Measurements from ENCODE around the gene SLC4A1.

DNA sequence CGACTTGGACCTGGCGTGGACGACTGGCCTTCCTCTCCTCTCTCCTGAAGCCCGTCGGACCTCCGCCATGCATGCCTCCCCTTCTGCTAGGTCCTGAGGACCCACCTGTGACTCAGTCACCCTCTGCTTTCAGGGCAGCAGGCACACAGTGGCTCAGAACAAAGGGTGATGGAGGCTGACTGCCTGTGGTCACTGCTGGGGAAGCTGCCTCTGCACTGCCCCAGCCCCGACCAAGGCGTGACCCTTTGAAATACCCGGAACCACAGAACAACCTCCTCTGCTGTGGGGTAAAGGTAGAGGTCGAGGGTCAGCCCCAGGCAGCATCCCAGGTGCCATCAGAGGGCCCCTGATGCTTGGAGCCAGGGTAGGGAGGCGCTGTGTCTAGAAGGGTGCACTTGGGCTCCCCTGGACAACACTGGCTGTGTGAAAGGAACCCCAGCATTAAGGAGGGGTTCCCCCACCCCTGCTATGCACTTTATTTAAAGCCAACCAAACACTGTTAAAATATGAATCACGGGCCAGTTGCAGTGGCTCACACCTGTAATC is 12.5 kb upstream of the SLC4A1 start:
- no peak for TF ChIP-seq POLR2A (IDR thresholded peaks at IDR 0.05)
- TF ChIP-seq POLR2AphosphoS5 (IDR thresholded peaks at IDR 0.05) = no peak
